Measurements from ENCODE around the gene SHISAL2A.

- TF ChIP-seq GATA2 (IDR thresholded peaks at IDR 0.05; ENCODE audit: low read depth, low read length) = no peak
- no peak for TF ChIP-seq GATA3 (IDR thresholded peaks at IDR 0.05; ENCODE audit: low read depth, low read length)
Measured at GRCh38 chr1:52693843-52694242, 60.9 kb downstream of the SHISAL2A start.
